ENCODE results near the gene EPHA8.

Gene EPHA8

DNA sequence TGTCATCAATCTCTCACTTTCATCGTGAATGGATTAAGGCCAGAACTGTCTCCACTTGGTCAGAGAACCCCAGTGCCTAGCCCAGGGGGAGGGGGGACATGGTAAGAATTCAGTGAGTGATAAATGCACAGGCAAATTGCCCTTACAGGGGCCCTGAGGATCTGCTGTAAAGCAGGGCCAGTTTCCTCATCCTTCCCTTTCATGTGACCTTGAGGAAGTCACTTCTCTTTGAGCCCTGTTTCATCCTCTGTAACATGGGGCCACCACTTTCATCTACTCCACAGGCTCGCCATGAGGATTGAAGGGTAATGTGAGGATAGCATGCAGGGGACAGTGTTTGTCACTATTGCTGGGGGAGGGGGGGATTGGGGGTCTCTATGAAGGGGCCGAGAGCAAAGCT lies 45.1 kb downstream of the EPHA8 start:
- no peak for DNase-seq (ENCODE audit: low read depth, low spot score)

DNA sequence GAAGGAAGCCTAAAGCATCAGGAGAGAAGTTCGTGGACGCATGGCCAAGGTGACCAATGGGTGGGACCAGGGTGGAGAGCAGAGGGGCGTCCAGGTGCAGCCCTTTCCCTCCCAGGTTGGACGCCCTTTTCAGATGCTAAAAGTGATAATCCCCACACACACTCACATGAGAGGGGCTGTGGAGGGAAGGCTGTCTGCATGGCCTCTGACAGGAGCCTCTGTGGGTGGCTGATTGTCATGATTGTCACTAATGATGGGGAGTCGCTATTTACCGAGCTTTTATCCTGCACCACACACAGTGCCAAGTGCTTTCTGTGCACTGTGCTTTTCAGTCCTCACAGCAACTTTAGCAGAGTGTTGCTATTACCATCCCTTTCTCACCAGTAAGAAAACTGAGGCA lies 46.0 kb downstream of the EPHA8 start:
- in situ Hi-C loops (cut with HindIII; ENCODE audit: low sequenced_read_pairs): no loop called here
- no peak for DNase-seq (ENCODE audit: low read depth, low spot score)
- TF ChIP-seq, protein P1, sequence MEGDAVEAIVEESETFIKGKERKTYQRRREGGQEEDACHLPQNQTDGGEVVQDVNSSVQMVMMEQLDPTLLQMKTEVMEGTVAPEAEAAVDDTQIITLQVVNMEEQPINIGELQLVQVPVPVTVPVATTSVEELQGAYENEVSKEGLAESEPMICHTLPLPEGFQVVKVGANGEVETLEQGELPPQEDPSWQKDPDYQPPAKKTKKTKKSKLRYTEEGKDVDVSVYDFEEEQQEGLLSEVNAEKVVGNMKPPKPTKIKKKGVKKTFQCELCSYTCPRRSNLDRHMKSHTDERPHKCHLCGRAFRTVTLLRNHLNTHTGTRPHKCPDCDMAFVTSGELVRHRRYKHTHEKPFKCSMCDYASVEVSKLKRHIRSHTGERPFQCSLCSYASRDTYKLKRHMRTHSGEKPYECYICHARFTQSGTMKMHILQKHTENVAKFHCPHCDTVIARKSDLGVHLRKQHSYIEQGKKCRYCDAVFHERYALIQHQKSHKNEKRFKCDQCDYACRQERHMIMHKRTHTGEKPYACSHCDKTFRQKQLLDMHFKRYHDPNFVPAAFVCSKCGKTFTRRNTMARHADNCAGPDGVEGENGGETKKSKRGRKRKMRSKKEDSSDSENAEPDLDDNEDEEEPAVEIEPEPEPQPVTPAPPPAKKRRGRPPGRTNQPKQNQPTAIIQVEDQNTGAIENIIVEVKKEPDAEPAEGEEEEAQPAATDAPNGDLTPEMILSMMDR (IDR thresholded peaks at IDR 0.05; ENCODE audit: low read depth, low read length): no peak

More for the DNA sequence above, 45.1 kb downstream of the EPHA8 start:
- TF ChIP-seq, protein P1 (IDR thresholded peaks at IDR 0.05; ENCODE audit: low read depth, low read length): no peak
- in situ Hi-C loops (cut with HindIII; ENCODE audit: low sequenced_read_pairs): no loop called here
- H3K4me3 ChIP-seq (ENCODE audit: low read depth, low read length): no peak overlapping the region

DNA sequence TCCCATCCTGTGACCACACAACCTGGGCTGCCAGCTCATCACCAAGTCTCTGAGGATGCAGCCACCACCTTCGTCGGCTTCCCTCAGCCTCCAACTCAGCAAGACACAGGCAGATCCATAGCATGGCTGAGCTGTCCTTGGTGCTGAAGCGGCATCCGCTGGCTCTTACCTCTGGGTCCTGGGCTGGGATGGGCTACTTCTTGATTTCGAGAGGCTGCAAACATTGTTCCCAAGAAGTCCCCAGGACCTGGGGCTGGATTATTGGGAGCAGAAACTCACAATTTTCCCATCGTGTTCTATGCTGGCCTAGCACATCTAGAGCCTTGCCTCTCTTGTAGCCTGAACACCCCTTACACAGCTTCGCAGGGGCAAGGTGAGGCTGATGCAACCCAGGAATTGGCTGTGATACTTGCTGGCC lies 48.2 kb downstream of the EPHA8 start:
- peak; percentile 67 for DNase-seq (ENCODE audit: low read depth, low spot score)
- no peak overlapping the region for H3K4me3 ChIP-seq (ENCODE audit: low read depth, low read length)
- TF ChIP-seq, protein P1 (IDR thresholded peaks at IDR 0.05; ENCODE audit: low read depth, low read length): no peak
- in situ Hi-C loops (cut with HindIII; ENCODE audit: low sequenced_read_pairs): no loop called here

More for the DNA sequence above, 46.0 kb downstream of the EPHA8 start:
- H3K4me3 ChIP-seq (ENCODE audit: low read depth, low read length): no peak overlapping the region

DNA sequence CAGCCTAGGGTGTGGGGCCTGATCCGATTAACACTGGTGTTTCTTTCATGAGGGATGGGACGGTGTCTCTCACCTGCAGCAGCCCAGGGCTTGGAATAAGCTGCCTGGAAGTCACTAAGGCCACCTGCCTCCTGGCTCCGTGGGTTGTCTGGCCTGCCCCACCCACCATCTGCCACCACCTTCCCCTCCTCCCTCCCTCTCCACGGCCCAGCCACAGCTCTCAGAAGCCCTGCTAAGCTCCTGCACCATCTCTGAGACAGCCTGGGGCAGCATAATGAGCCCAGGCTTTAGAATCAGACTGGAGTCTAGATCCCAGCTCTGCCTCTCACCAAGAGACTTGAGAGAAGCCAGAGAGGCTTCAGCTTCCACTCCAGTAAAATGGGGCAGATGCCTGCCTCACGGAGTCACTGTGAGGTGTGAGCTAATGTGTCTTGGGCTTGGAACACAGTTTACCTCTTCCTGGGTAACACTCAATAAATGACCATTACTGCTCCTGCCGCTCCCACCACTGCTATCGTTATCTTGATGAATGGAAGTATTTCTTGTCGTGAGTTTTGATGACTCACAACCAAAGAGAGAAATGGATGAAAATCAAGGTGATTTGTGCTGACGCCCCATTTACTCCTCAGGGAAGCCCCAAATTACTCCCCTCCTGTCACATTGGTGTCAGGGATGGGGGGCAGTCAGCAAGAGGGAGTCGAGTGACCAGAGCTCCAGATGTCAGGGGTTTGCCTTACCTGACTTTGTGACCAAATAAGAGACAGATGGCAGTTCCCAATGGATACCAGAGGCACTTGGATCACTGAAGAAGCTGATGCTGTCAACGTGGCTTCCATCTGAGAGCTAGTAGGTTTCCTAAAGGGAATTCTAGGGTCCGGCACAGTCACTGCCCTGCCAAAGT lies 49.6 kb downstream of the EPHA8 start:
- DNase-seq (ENCODE audit: low read depth, low spot score): no peak
- H3K4me3 ChIP-seq (ENCODE audit: low read depth, low read length): no peak overlapping the region
- TF ChIP-seq, protein P1 (IDR thresholded peaks at IDR 0.05; ENCODE audit: low read depth, low read length): no peak
- in situ Hi-C loops (cut with HindIII; ENCODE audit: low sequenced_read_pairs): no loop called here

GRCh38 chr1:22613572-22613918 lies 50.3 kb downstream of the EPHA8 start:
- in situ Hi-C loops (cut with HindIII; ENCODE audit: low sequenced_read_pairs): no loop called here
- no peak for DNase-seq (ENCODE audit: low read depth, low spot score)
- no peak overlapping the region for H3K4me3 ChIP-seq (ENCODE audit: low read depth, low read length)
- TF ChIP-seq, protein P1 (IDR thresholded peaks at IDR 0.05; ENCODE audit: low read depth, low read length): no peak

GRCh38 chr1:22613951-22614350 lies 50.7 kb downstream of the EPHA8 start:
- H3K4me3 ChIP-seq (ENCODE audit: low read depth, low read length): no peak overlapping the region
- no peak for DNase-seq (ENCODE audit: low read depth, low spot score)
- in situ Hi-C loops (cut with HindIII; ENCODE audit: low sequenced_read_pairs): no loop called here
- TF ChIP-seq, protein P1 (IDR thresholded peaks at IDR 0.05; ENCODE audit: low read depth, low read length): no peak

Measured in astrocyte of the spinal cord (primary cell).